Measurements from ENCODE around the gene MEIOB.

Gene MEIOB

GRCh38 chr16:1862394-1862793 lies 9.6 kb downstream of the MEIOB start:
- no peak for DNase-seq (ENCODE audit: extremely low read depth, low read depth)
- TF ChIP-seq CTCF (IDR thresholded peaks at IDR 0.05; ENCODE audit: low read depth, low read length, missing control alignments): no peak
- no peak overlapping the region for H3K4me3 ChIP-seq (replicated peaks; ENCODE audit: low read depth, low read length)

GRCh38 chr16:1861730-1862129 lies 10.2 kb downstream of the MEIOB start:
- no peak for DNase-seq (ENCODE audit: extremely low read depth, low read depth)
- no peak for TF ChIP-seq CTCF (IDR thresholded peaks at IDR 0.05; ENCODE audit: low read depth, low read length, missing control alignments)
- no peak overlapping the region for H3K4me3 ChIP-seq (replicated peaks; ENCODE audit: low read depth, low read length)

- no peak overlapping the region for H3K4me3 ChIP-seq (replicated peaks; ENCODE audit: low read depth, low read length)
These were observed 12.3 kb downstream of the MEIOB start for GRCh38 chr16:1859650-1860049.

DNA sequence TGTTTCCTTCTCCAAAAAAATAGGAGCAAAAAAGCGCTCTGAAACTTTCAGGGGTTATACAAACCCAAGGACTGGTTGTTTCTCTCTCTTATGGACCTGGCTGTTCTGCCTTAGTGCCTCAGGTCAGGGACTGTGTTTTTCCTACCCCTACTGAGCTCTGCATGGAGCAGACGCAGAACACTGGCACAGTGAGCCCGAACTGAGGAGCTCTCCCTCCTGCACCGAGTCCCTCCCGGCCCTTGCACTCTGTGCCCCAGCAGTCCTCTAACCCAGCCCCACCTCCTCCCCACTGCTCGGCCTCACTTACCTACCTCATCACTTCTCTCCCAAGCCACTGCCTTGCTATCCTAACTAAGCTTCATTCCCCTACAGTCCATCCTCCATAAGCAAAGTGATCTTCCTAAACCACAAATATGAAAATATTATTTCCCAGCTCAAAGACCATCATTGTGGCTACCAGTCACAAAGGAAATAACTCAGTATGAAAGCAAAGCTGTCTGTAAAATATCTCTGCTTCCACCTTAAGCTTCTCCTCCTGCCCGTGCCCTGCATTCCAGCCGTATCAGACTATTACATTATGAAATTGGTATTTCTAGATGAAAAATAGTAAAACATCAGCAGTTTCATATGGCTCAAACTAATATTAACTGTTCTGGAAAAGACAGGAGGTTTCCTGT lies 13.6 kb downstream of the MEIOB start:
- TF ChIP-seq CTCF (IDR thresholded peaks at IDR 0.05; ENCODE audit: low read depth, low read length, missing control alignments): no peak
- no peak overlapping the region for H3K4me3 ChIP-seq (replicated peaks; ENCODE audit: low read depth, low read length)
- no peak for DNase-seq (ENCODE audit: extremely low read depth, low read depth)

More at GRCh38 chr16:1859650-1860049, 12.3 kb downstream of the MEIOB start:
- TF ChIP-seq CTCF (IDR thresholded peaks at IDR 0.05; ENCODE audit: low read depth, low read length, missing control alignments): no peak
- no peak for DNase-seq (ENCODE audit: extremely low read depth, low read depth)

- no peak overlapping the region for H3K4me3 ChIP-seq (replicated peaks; ENCODE audit: low read depth, low read length)
- no peak for TF ChIP-seq CTCF (IDR thresholded peaks at IDR 0.05; ENCODE audit: low read depth, low read length, missing control alignments)
These were observed 14.4 kb downstream of the MEIOB start for GRCh38 chr16:1857433-1858097.

GRCh38 chr16:1851793-1852192 lies 20.2 kb downstream of the MEIOB start:
- DNase-seq (ENCODE audit: extremely low read depth, low read depth): no peak
- H3K4me3 ChIP-seq (replicated peaks; ENCODE audit: low read depth, low read length): no peak overlapping the region
- TF ChIP-seq CTCF (IDR thresholded peaks at IDR 0.05; ENCODE audit: low read depth, low read length, missing control alignments): no peak

More at GRCh38 chr16:1857433-1858097, 14.4 kb downstream of the MEIOB start:
- no peak for DNase-seq (ENCODE audit: extremely low read depth, low read depth)
